NCI-H1694 treated with DMSO at 0.1 percent for 48 hours (cell line): ENCODE measurements around the gene CDK3.
A peak's percentile ranks its signal among the peaks of the same experiment; 100 is the strongest.
"Not testable (repeated sequence)": the region's sequence is repeated elsewhere in the genome, so short reads cannot be mapped to it uniquely, and the experiment has no call there.

Source experiments
- DNase-seq: peaks from one replicate; lab custom pipeline; 2025; lab: John Stamatoyannopoulos, UW

CDK3 gene

GRCh38 chr17:76000755-76001521 lies at the start of gene CDK3:
TSS of gene CDK3 (plus strand) at chr17:76000855. CDS start at chr17:76001426, 571 bp downstream.
- no peak for DNase-seq

- DNase-seq: no peak
Observed at GRCh38 chr17:75950855-75951554, 49.6 kb upstream of the CDK3 start.

GRCh38 chr17:75959051-75959838 lies 41.4 kb upstream of the CDK3 start:
- no peak for DNase-seq

GRCh38 chr17:75959839-75960511 lies 40.7 kb upstream of the CDK3 start:
- no peak for DNase-seq

GRCh38 chr17:75965468-75965867 lies 35.2 kb upstream of the CDK3 start:
- no peak for DNase-seq

- DNase-seq: not testable (repeated sequence)
Observed at GRCh38 chr17:75969044-75969443, 31.6 kb upstream of the CDK3 start.

GRCh38 chr17:75970011-75970523 lies 30.6 kb upstream of the CDK3 start:
- DNase-seq: no peak

- no peak for DNase-seq
Observed at GRCh38 chr17:75970626-75971025, 30.0 kb upstream of the CDK3 start.

- DNase-seq: not testable (repeated sequence)
Observed at GRCh38 chr17:75975187-75975586, 25.5 kb upstream of the CDK3 start.

- DNase-seq: no peak
Observed at GRCh38 chr17:75975757-75976174, 24.9 kb upstream of the CDK3 start.

GRCh38 chr17:75976175-75976848 lies 24.3 kb upstream of the CDK3 start:
- DNase-seq: no peak

- DNase-seq: peak; percentile 95
Observed at GRCh38 chr17:75978938-75979704, 21.5 kb upstream of the CDK3 start, which contains the start of the genes ACOX1 and TEN1. TSS of gene ACOX1 (minus strand) at chr17:75979166. CDS start at chr17:75979073, 93 bp downstream. TSS of gene TEN1 (plus strand) at chr17:75979240. CDS start at chr17:75986193, 6,953 bp downstream.

GRCh38 chr17:75979705-75980187 lies 20.9 kb upstream of the CDK3 start:
- DNase-seq: no peak

- DNase-seq: no peak
Observed at GRCh38 chr17:75980188-75981018, 20.3 kb upstream of the CDK3 start.

GRCh38 chr17:75981019-75981615 lies 19.5 kb upstream of the CDK3 start:
- no peak for DNase-seq

- DNase-seq: no peak
Observed at GRCh38 chr17:75983501-75984181, 17.0 kb upstream of the CDK3 start.

- DNase-seq: no peak
Observed at GRCh38 chr17:75985986-75986385, 14.7 kb upstream of the CDK3 start.

- no peak for DNase-seq
Observed at GRCh38 chr17:75987041-75987440, 13.6 kb upstream of the CDK3 start.
